Measurements from ENCODE around the gene AP2A2. TPM values are rescaled to one million over a fixed set of nuclear protein-coding genes. Genes with fewer than 3 reads are reported as not detected.

AP2A2 gene
- 53.3 and 76.5 TPM in 2 replicates for polyA plus RNA-seq (2011; rRNA removed)
- polyA minus RNA-seq (2011; rRNA and poly(A)+ RNA removed) = 79.4 and 102 TPM in 2 replicates

GRCh38 chr11:925496-926301 lies at the start of gene AP2A2:
Gene AP2A2, plus strand, starts transcription at chr11:925870. Its CDS starts 152 bp downstream, at chr11:926022.
- no peak for DNase-seq (ENCODE audit: low read depth)
- Histone ChIP-seq H3K4me3 (ENCODE audit: low read depth, low read length) (peak within 1 kb of the TSS; percentile 84), H3K36me3 (ENCODE audit: control insufficient read depth, insufficient read depth, low read length) (peaks cover 4% of the 10 kb centered on the region; the same call in 1 of the 2 replicates), H3K27me3 (ENCODE audit: control insufficient read depth, insufficient read depth, low read length) (no peaks in the 10 kb centered on the region)
- CTCF ChIA-PET = interaction anchor here (0.7 to 2.4 kb wide), 8 partner anchors 10 to 129 kb away, joined by 3 to 7 read pairs (median 5); partner anchors contain the start of gene CHID1
- peak; percentile 31; the same call in 1 of the 2 replicates for TF ChIP-seq CTCF (IDR thresholded peaks at IDR 0.05; ENCODE audit: insufficient read depth, low read depth, low read length)
- POLR2A ChIA-PET = no interaction called here

- DNase-seq (ENCODE audit: low read depth) = no peak
Observed at GRCh38 chr11:876545-876944, 49.1 kb upstream of the AP2A2 start.

GRCh38 chr11:877565-877964 lies 48.1 kb upstream of the AP2A2 start:
- ChIA-PET CTCF (interaction anchor here (0.9 kb wide), 1 partner anchor 29 kb away, joined by 3 read pairs; no protein-coding TSS in a partner anchor), POLR2A (no interaction called here)
- Histone ChIP-seq H3K4me3 (ENCODE audit: low read depth, low read length) (no peak overlapping the region), H3K36me3 (ENCODE audit: control insufficient read depth, insufficient read depth, low read length) (peaks cover 3% of the 10 kb centered on the region; the same call in 1 of the 2 replicates), H3K27me3 (ENCODE audit: control insufficient read depth, insufficient read depth, low read length) (no peaks in the 10 kb centered on the region)
- no peak for TF ChIP-seq CTCF (IDR thresholded peaks at IDR 0.05; ENCODE audit: insufficient read depth, low read depth, low read length)
- no peak for DNase-seq (ENCODE audit: low read depth)

More at GRCh38 chr11:876545-876944, 49.1 kb upstream of the AP2A2 start:
- no peak overlapping the region for H3K4me3 ChIP-seq (ENCODE audit: low read depth, low read length)
- ChIA-PET POLR2A (no interaction called here), CTCF (interaction anchor here (0.9 to 1.0 kb wide), 2 partner anchors 21 to 28 kb away, joined by 3 read pairs; no protein-coding TSS in a partner anchor)
- no peak for TF ChIP-seq CTCF (IDR thresholded peaks at IDR 0.05; ENCODE audit: insufficient read depth, low read depth, low read length)
- peaks cover 3% of the 10 kb centered on the region; the same call in 1 of the 2 replicates for H3K36me3 ChIP-seq (ENCODE audit: control insufficient read depth, insufficient read depth, low read length)
- H3K27me3 ChIP-seq (ENCODE audit: control insufficient read depth, insufficient read depth, low read length) = no peaks in the 10 kb centered on the region

GRCh38 chr11:880447-880846 lies 45.2 kb upstream of the AP2A2 start:
- peaks cover 6% of the 10 kb centered on the region; the same call in 1 of the 2 replicates for H3K36me3 ChIP-seq (ENCODE audit: control insufficient read depth, insufficient read depth, low read length)
- ChIA-PET POLR2A (no interaction called here), CTCF (no interaction called here)
- no peak for TF ChIP-seq CTCF (IDR thresholded peaks at IDR 0.05; ENCODE audit: insufficient read depth, low read depth, low read length)
- H3K27me3 ChIP-seq (ENCODE audit: control insufficient read depth, insufficient read depth, low read length) = no peaks in the 10 kb centered on the region
- no peak for DNase-seq (ENCODE audit: low read depth)
- no peak overlapping the region for H3K4me3 ChIP-seq (ENCODE audit: low read depth, low read length)

- peaks cover 11% of the 10 kb centered on the region for H3K36me3 ChIP-seq (ENCODE audit: control insufficient read depth, insufficient read depth, low read length)
- POLR2A ChIA-PET = no interaction called here
- H3K27me3 ChIP-seq (ENCODE audit: control insufficient read depth, insufficient read depth, low read length) = no peaks in the 10 kb centered on the region
- DNase-seq (ENCODE audit: low read depth) = no peak
- CTCF ChIA-PET = no interaction called here
- H3K4me3 ChIP-seq (ENCODE audit: low read depth, low read length) = no peak overlapping the region
- no peak for TF ChIP-seq CTCF (IDR thresholded peaks at IDR 0.05; ENCODE audit: insufficient read depth, low read depth, low read length)
Observed at GRCh38 chr11:882596-882995, 43.1 kb upstream of the AP2A2 start.

Data from BJ (cell line).